Activated CD4-positive, alpha-beta memory T cell treated with anti-CD3 and anti-CD28 coated beads, Interleukin-2, amount 10 ng/mL, durations not matched to agents 7 days and 5 days (primary cell): Measurements from ENCODE around the gene CHN2. TPM values are rescaled to one million over a fixed set of nuclear protein-coding genes. Genes with fewer than 3 reads are reported as not detected.

Experiments
- CTCF ChIA-PET: fragments of 350-600 bp; sonication (Branson Sonifier 250); formaldehyde crosslinking; loops from one replicate; lab custom pipeline; 2021; ENCODE audit warnings: antibody characterized with exemption, inconsistent platforms; lab: Charles Lee
- POLR2A ChIA-PET: fragments of 350-600 bp; sonication (Branson Sonifier 250); formaldehyde crosslinking; loops from one replicate; lab custom pipeline; 2021; ENCODE audit warnings: antibody characterized with exemption; lab: Charles Lee
- DNase-seq: peaks from one replicate; pipeline ENCODE4 v3.0.0-alpha.2; 2020
- H3K27ac Mint-ChIP-seq: one replicate; pipeline ENCODE4 v1.8.0; 2021; ENCODE audit warnings: mild to moderate bottlenecking, mixed read lengths
- H3K27me3 Mint-ChIP-seq: one replicate; pipeline ENCODE4 v1.8.0; 2021; ENCODE audit warnings: mixed read lengths
- H3K36me3 Mint-ChIP-seq: one replicate; pipeline ENCODE4 v1.8.0; 2021; ENCODE audit warnings: low read depth, mixed read lengths
- H3K4me1 Mint-ChIP-seq: one replicate; pipeline ENCODE4 v1.8.0; 2021; ENCODE audit warnings: mixed read lengths
- H3K4me3 Mint-ChIP-seq: one replicate; pipeline ENCODE4 v1.8.0; 2021; ENCODE audit warnings: mild to moderate bottlenecking, mixed read lengths
- H3K9me3 Mint-ChIP-seq: one replicate; pipeline ENCODE4 v1.8.0; 2021; ENCODE audit warnings: mixed read lengths
- total RNA-seq, 2 experiments: library from RNA; stranded (reverse); gene quantifications; one replicate each; pipeline ENCODE4 v1.2.3, GENCODE V29; 2021

Gene CHN2
- total RNA-seq, 2 experiments from 2014 or later, result 6.8 to 7.4 TPM

- Mint-ChIP-seq H3K36me3 (no peaks in the 10 kb centered on the region), H3K4me1 (no peaks in the 10 kb centered on the region), H3K4me3 (no peak overlapping the region), H3K27me3 (no peaks in the 10 kb centered on the region), H3K9me3 (no peaks in the 10 kb centered on the region), H3K27ac (no peak overlapping the region)
- ChIA-PET POLR2A (no interaction called here), CTCF (no interaction called here)
- DNase-seq, result no peak
Observed at GRCh38 chr7:29354340-29354739, 159.8 kb downstream of the CHN2 start.

DNA sequence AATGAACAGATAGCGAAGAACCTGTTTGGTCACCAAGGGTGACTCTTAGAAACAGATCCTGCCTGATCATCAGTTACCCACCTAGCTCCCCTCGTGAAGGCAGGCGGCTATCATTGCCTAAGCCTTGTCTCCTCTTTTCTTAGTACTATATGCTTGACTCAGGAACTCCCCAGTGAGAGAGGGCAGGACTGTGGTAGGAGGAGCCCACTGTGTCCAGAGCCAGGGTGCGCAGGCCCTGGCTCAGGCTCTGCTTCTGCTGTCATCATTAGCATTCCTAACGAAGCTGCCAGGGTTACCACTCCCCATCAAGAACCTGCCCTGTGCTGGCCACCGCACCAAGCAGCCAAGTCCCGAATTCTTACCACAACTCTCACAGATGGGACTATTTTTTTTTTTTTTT lies 160.8 kb downstream of the CHN2 start:
- no peak for DNase-seq
- H3K36me3 Mint-ChIP-seq, result no peaks in the 10 kb centered on the region
- ChIA-PET POLR2A (no interaction called here), CTCF (no interaction called here)
- H3K9me3 Mint-ChIP-seq, result no peaks in the 10 kb centered on the region
- no peak overlapping the region for H3K4me3 Mint-ChIP-seq
- H3K27me3 Mint-ChIP-seq, result no peaks in the 10 kb centered on the region
- H3K4me1 Mint-ChIP-seq, result no peaks in the 10 kb centered on the region
- no peak overlapping the region for H3K27ac Mint-ChIP-seq

DNA sequence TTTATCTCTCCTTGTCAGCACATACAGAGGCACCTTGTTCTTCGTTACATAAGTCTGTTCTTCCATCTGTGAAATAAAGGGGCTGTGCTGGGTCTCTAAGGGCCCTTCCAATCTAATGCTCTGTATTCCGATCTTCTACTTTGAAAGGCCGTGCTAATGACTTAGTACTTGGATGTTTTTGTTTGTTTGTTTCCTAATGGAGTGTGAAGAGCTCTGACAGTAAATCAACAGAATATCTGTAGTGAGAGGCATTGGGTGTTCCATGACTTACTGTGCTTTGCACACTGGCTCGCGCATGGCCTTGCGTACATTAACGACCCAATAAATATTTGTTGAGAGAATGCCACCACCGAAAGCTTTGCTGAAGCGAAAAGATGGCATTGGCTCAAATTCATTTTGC lies 162.1 kb downstream of the CHN2 start:
- H3K9me3 Mint-ChIP-seq, result no peaks in the 10 kb centered on the region
- POLR2A ChIA-PET, result no interaction called here
- H3K27me3 Mint-ChIP-seq, result no peaks in the 10 kb centered on the region
- CTCF ChIA-PET, result no interaction called here
- no peaks in the 10 kb centered on the region for H3K4me1 Mint-ChIP-seq
- no peak overlapping the region for H3K27ac Mint-ChIP-seq
- DNase-seq, result no peak
- H3K4me3 Mint-ChIP-seq, result no peak overlapping the region
- H3K36me3 Mint-ChIP-seq, result no peaks in the 10 kb centered on the region

DNA sequence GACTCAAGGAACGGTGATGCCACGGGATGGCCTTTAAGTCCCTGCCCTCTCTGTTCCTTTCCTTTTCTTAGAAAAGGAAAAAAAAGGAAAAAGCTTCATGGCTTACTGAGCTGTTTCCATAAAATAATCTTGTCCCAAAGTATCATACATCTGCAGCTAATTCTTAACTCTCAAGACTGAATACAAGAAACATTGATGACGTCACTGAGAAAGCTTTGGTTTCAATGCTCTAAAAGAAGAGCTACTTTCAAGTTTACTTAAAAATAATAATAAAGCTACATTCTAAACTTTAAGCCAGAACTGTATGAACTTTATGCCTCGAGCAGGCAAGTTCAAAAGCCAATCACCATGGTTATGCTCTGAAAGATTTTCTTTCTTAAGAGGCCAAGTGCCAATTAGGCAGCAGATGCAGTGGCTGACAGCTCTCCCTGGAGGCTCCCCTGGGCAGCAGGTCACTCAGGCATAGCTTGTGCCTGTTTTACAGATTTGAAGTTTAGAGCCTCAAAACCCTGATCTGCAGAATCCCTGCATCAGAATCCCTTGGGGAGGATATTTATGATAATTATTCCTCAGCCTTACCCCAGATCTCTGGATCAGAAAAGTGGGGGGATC lies 165.0 kb downstream of the CHN2 start:
- Mint-ChIP-seq H3K27me3 (no peaks in the 10 kb centered on the region), H3K4me1 (no peaks in the 10 kb centered on the region), H3K9me3 (no peaks in the 10 kb centered on the region), H3K36me3 (no peaks in the 10 kb centered on the region), H3K4me3 (no peak overlapping the region), H3K27ac (no peak overlapping the region)
- ChIA-PET POLR2A (no interaction called here), CTCF (interaction anchor here (0.8 kb wide), 1 partner anchor 38 kb away, joined by 5 read pairs; no protein-coding TSS in a partner anchor)
- DNase-seq, result no peak

DNA sequence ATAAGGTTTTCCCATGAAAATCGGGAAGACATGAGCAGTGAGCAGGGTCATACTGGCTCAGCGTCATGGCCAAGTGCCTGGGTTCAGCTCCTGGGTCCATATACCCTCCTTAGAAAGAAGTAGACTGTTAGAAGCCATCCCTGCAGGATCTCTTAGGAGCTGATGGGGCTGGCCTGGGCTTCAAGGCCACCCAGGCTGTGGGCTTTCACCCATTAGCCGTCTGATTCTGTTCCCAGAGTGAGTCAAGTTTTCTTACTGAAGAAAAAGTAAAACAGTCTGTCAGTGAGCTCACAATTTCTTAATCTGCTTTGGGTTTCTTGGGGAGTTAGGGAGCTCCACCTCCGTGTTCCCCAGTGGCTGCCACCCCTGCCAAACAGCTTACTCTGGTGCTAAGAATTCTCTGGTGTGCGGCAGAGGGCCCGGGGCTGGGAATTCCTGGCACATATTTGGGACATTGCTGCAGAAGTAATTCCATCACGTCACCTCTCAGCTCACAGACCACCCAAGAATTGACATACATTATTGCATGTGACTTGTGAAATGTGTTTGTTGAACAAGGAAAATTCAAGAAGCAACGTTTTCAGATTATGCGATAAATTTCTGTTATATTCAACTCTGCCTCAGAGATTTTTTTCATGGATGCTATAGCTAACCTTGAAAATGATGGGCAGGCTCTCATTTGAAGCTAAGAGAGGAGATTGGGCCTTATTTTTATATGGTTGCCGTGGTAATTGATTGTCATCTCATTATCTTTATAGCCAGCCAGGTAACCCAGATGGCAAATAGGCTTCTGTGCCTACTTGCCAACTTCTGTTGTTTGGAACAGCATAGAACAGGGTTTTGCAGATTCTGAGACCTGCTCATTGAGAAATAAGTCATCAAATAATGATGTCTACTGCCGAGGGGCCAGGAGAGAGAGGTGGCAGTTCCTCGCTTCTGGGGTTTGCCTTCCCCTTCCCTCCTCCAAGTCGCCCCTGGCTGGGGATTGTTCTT lies 166.4 kb downstream of the CHN2 start:
- POLR2A ChIA-PET, result no interaction called here
- no peak for DNase-seq
- H3K4me3 Mint-ChIP-seq, result no peak overlapping the region
- CTCF ChIA-PET, result no interaction called here
- H3K27ac Mint-ChIP-seq, result no peak overlapping the region
- H3K4me1 Mint-ChIP-seq, result no peaks in the 10 kb centered on the region
- no peaks in the 10 kb centered on the region for H3K9me3 Mint-ChIP-seq
- no peaks in the 10 kb centered on the region for H3K36me3 Mint-ChIP-seq
- H3K27me3 Mint-ChIP-seq, result no peaks in the 10 kb centered on the region

- no peak overlapping the region for H3K27ac Mint-ChIP-seq
- no peaks in the 10 kb centered on the region for H3K9me3 Mint-ChIP-seq
- H3K36me3 Mint-ChIP-seq, result no peaks in the 10 kb centered on the region
Observed at GRCh38 chr7:29362380-29362779, 167.8 kb downstream of the CHN2 start.

DNA sequence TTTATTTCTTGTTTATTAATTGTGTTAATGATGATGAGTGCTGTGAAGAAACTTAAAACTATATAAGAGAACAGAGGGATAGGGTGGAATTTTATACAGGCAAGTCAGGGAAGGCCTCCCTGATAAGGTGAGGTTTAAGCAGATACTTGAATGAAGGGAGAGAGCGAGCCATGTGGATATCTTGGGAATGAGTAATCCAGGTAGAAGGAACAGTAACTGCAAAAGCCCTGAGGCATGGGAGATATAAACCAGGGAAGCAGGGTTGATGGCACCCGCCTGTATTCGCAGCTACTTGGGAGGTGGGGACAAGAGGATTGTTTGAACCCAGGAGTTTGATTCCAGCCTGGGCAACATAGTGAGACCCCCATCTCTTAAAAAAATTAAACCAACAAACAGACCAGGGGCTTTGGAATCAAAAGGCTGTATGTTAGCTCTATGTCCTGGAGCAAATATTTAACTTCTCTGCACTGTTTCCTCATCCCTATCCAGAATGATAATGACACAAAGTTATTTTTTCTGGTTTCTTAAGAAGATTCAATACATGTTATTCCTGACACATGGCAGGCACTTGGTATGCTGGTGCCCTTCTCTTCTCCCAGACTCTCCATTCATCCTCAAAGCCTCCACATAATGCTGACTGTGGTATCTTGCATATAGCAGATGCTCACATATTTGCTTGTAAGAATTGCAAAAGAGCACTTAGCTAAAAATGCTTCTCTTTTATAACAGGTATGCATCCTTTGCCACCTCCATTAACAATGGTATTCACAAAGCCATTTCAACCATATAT lies 169.3 kb downstream of the CHN2 start:
- Mint-ChIP-seq H3K36me3 (no peaks in the 10 kb centered on the region), H3K4me3 (no peak overlapping the region), H3K9me3 (no peaks in the 10 kb centered on the region), H3K27ac (no peak overlapping the region), H3K4me1 (no peaks in the 10 kb centered on the region), H3K27me3 (no peaks in the 10 kb centered on the region)
- CTCF ChIA-PET, result interaction anchor here (0.6 kb wide), 1 partner anchor 437 kb away, joined by 3 read pairs; no protein-coding TSS in a partner anchor
- DNase-seq, result no peak
- POLR2A ChIA-PET, result no interaction called here

More at GRCh38 chr7:29362380-29362779, 167.8 kb downstream of the CHN2 start:
- Mint-ChIP-seq H3K4me1 (no peaks in the 10 kb centered on the region), H3K4me3 (no peak overlapping the region), H3K27me3 (no peaks in the 10 kb centered on the region)
- CTCF ChIA-PET, result no interaction called here
- POLR2A ChIA-PET, result no interaction called here
- DNase-seq, result no peak

- H3K4me3 Mint-ChIP-seq, result no peak overlapping the region
- no peaks in the 10 kb centered on the region for H3K4me1 Mint-ChIP-seq
- H3K27me3 Mint-ChIP-seq, result no peaks in the 10 kb centered on the region
- DNase-seq, result no peak
- ChIA-PET POLR2A (no interaction called here), CTCF (no interaction called here)
- no peak overlapping the region for H3K27ac Mint-ChIP-seq
- H3K36me3 Mint-ChIP-seq, result no peaks in the 10 kb centered on the region
- no peaks in the 10 kb centered on the region for H3K9me3 Mint-ChIP-seq
Observed at GRCh38 chr7:29364661-29365060, 170.1 kb downstream of the CHN2 start.

DNA sequence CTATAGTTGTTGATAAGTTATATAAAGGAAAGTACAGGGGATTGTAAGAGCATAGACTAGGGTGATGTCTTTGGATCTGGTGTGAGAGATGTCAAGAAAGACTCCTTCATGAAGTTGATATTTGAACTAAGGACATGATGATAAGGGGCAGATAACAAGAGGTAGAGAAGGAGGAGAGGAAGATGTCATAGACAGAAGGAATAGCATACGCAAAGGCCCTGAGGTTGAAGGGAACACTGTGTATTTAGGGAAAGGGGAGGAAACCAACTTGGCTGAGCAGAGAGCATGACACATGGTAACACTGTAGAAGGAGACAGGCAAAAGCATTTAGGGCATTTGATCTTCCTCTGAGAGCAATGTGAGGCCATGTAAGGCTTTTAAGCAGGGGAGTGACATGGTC lies 170.8 kb downstream of the CHN2 start:
- Mint-ChIP-seq H3K4me1 (no peaks in the 10 kb centered on the region), H3K27me3 (no peaks in the 10 kb centered on the region), H3K4me3 (no peak overlapping the region), H3K27ac (no peak overlapping the region), H3K36me3 (no peaks in the 10 kb centered on the region), H3K9me3 (no peaks in the 10 kb centered on the region)
- ChIA-PET POLR2A (no interaction called here), CTCF (no interaction called here)
- DNase-seq, result no peak

GRCh38 chr7:29367784-29368183 lies 173.2 kb downstream of the CHN2 start:
- POLR2A ChIA-PET, result no interaction called here
- DNase-seq, result no peak
- CTCF ChIA-PET, result no interaction called here
- no peaks in the 10 kb centered on the region for H3K27me3 Mint-ChIP-seq
- H3K4me3 Mint-ChIP-seq, result no peak overlapping the region
- H3K9me3 Mint-ChIP-seq, result no peaks in the 10 kb centered on the region
- no peak overlapping the region for H3K27ac Mint-ChIP-seq
- H3K36me3 Mint-ChIP-seq, result no peaks in the 10 kb centered on the region
- no peaks in the 10 kb centered on the region for H3K4me1 Mint-ChIP-seq

GRCh38 chr7:29369909-29370488 lies 175.4 kb downstream of the CHN2 start:
- Mint-ChIP-seq H3K27ac (no peak overlapping the region), H3K4me3 (no peak overlapping the region), H3K9me3 (no peaks in the 10 kb centered on the region), H3K27me3 (no peaks in the 10 kb centered on the region), H3K36me3 (no peaks in the 10 kb centered on the region), H3K4me1 (no peaks in the 10 kb centered on the region)
- no peak for DNase-seq
- CTCF ChIA-PET, result no interaction called here
- POLR2A ChIA-PET, result no interaction called here

DNA sequence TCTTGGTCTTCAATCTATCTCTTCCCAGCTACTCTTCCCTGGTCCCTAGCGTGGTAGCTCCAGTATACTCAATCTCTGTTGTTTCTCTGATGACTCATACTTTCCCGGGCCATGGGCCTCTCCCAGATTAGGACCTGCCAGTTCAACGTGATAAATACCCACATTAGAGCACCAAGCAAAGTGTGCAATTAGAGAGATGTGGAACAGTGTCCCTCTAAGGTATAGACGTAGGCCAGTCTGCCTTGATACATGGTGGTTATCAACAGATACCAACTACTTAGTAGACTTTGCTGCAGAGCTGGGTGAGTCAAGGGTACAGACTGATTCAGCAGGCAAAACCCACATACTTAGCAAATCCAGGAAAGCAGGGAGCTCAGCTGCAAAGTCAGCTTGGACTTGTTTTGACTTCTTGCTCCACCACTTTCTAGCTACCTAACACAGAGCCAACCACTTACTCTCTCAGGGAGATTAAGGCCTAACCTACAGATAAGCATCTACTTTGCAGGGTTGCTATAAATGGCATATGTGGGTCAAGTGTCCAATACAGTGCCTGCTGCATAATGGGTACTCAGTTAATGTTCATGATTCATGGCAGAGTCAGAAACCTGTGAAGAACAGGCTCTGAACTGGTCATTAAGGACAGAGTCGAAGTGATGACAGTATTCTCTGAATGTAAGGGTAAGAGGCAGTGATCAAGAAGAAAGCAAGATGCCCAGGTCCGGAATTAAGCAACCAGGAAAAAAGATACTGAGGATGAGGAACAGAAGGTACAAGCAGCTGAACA lies 176.1 kb downstream of the CHN2 start:
- DNase-seq, result no peak
- Mint-ChIP-seq H3K4me1 (no peaks in the 10 kb centered on the region), H3K36me3 (no peaks in the 10 kb centered on the region), H3K27ac (no peak overlapping the region), H3K9me3 (no peaks in the 10 kb centered on the region), H3K27me3 (no peaks in the 10 kb centered on the region), H3K4me3 (no peak overlapping the region)
- ChIA-PET POLR2A (no interaction called here), CTCF (no interaction called here)
